GM18951 (cell line): ENCODE results near the gene GPATCH2L.

Source experiments
- POLR2A ChIP-seq: IDR thresholded peaks from 4 replicates; pipeline ENCODE4 v1.6.1; 2011; ENCODE audit warnings: mild to moderate bottlenecking; ENCODE audit not compliant: insufficient read length, insufficient read depth; ENCODE audit errors: extremely low read depth
- in situ Hi-C: fragments of 300-500 bp; cut with MboI; formaldehyde crosslinking; loops from one replicate; pipeline ENCODE4 v1.12.0; 2022; ENCODE audit warnings: low sequenced_read_pairs, mixed read lengths, inconsistent platforms; ENCODE audit not compliant: unreplicated experiment

GPATCH2L gene

GRCh38 chr14:76235628-76236027 lies 83.9 kb downstream of the GPATCH2L start:
- in situ Hi-C loops: no loop called here
- TF ChIP-seq POLR2A: no peak

GRCh38 chr14:76236172-76237130 lies 84.7 kb downstream of the GPATCH2L start:
- in situ Hi-C loops: no loop called here
- TF ChIP-seq POLR2A: no peak

- no peak for TF ChIP-seq POLR2A
- in situ Hi-C loops: no loop called here
Measured at GRCh38 chr14:76237349-76237990, 85.7 kb downstream of the GPATCH2L start.

DNA sequence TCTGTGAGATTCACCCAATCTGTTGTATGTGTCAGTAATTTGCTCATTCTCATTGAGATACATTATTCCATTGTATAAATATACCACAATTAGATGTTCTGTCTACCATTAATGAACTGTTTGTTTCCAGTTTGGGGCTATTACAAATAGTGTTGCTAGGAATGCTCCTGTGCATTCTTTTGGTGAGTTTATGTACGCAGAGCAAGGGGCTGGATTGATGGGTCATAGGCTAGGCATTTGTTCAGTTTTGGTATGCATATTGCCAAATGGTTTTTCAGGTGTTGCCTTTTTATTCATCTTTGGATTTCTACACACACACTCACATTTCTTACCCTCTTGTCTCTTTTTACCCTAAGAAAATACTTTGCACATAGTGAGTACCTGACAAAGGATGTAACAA lies 93.4 kb downstream of the GPATCH2L start:
- TF ChIP-seq POLR2A: no peak
- in situ Hi-C loops: no loop called here

GRCh38 chr14:76250302-76250701 lies 98.6 kb downstream of the GPATCH2L start:
- TF ChIP-seq POLR2A: no peak
- in situ Hi-C loops: no loop called here

GRCh38 chr14:76252471-76252870 lies 100.7 kb downstream of the GPATCH2L start:
- TF ChIP-seq POLR2A: no peak
- in situ Hi-C loops: no loop called here

DNA sequence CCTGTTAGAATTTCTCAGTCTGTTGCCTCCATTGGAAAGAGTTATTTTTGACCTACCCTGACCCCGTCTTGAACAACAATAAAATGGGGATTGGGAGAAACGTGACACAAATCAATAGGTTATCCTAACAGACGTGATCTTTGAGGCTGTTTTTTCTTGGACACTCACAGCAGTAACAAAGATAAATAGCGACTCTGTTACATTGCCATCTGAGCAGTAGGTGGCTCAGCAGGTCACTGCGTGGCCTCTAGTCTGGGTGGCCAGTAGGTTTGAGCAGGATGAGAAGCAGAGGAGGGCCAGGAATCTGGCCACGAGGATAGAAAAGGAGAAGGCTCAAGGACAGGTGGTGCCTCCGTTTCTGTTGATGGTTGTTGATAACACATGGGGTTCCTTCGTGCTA lies 101.4 kb downstream of the GPATCH2L start:
- no peak for TF ChIP-seq POLR2A
- in situ Hi-C loops: no loop called here

DNA sequence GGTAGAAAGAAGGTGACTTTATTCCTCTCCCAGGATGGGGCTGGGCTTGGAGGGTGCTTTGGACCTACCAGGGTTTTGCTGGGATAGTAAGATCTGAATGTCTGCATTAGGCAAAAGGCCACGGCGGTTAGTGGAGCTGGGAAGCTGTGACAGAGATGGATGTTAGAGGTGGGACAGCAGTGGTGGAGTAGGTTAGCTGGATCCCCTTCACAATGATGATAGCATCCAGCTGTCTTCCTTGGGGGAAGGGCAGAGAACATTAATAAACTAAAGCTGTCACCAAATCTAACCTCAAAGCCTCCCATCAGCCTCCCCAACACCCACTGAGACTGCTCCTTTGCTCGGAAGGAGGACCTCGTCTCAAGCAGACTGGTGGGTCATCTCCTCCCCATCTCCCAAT lies 104.8 kb downstream of the GPATCH2L start:
- in situ Hi-C loops: no loop called here
- no peak for TF ChIP-seq POLR2A

- in situ Hi-C loops: no loop called here
- TF ChIP-seq POLR2A: no peak
Measured at GRCh38 chr14:76257111-76257803, 105.5 kb downstream of the GPATCH2L start.

DNA sequence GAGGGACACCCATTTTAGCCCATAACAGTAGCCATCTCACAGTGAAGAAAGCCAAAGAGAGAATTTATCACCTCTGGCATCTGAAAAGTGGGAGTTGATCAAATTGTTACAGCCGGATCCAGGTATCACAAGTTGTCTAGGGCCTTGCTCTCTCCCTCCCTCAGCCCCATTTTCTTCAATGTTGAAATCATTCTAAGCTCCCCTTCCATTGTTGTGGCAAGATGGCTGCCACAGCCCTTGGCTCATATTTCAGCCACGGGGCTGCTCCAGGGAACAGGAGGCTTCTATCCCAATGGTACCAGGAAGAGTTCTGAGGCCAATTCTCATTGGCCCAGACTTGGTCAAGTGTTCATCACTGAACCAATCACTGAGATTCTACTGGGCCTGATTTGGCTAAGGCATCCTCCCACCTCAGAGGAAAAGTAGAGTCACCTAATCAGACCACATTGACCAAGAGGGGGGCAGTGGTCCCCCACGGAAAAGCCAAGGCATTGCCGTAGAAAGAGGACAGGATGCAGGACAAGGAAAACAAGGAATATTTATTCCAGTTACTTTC lies 106.2 kb downstream of the GPATCH2L start:
- in situ Hi-C loops: no loop called here

DNA sequence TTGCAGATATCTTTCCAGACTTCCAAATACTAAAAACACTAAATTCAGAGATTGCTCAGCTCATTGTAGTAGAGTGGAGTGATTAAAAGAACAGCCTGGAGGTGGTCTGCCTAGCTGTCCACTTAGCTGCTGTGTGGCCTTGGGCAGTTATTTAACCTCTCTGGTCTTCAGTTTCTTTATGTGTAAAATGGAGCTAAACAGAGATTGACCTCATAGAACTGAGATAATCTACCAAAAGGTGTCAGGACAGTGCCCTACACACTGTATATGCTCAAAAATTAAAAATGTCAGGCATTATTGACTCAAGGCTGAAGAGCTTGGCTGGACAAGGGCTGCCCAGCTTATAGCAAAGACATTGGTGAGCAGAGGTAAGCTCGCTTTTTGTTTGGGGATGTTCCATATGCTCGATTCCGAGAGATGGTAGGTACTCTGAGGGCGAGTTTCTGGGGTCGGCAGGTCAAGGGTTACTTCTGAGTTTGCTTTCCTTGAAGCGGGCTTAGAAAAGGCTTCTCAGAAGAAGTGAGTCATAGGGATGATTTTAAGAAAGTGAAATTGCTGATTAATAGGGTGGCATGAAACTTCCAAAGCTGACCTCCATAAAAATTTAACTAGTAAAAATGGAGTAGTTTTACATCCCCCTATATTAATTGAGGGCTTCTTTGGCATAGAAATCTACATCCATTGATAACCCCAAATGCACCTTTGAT lies 107.5 kb downstream of the GPATCH2L start:
- in situ Hi-C loops: no loop called here
- no peak for TF ChIP-seq POLR2A

More for the DNA sequence above, 106.2 kb downstream of the GPATCH2L start:
- TF ChIP-seq POLR2A: no peak

- in situ Hi-C loops: no loop called here
- no peak for TF ChIP-seq POLR2A
Measured at GRCh38 chr14:76260749-76261148, 109.0 kb downstream of the GPATCH2L start.
